Neural cell (in vitro differentiated cells): ENCODE results near the gene NPR2. TPM values are rescaled to one million over a fixed set of nuclear protein-coding genes. Genes with fewer than 3 reads are reported as not detected.

Source experiments
- H2AFZ ChIP-seq: fragments of 200-600, 300-800 bp; sonication (generic), shearing (Covaris generic); 2 replicates; pipeline ENCODE4 v1.6.0; 2014; ENCODE audit warnings: low read depth, mild to moderate bottlenecking, antibody characterized with exemption, low read length, moderate library complexity
- H3F3A ChIP-seq: fragments of 200-600 bp; shearing (Covaris generic); 2 replicates; pipeline ENCODE4 v1.6.1; 2016; ENCODE audit warnings: mild to moderate bottlenecking, moderate library complexity, mixed read lengths, antibody characterized with exemption, low read length; ENCODE audit not compliant: insufficient read depth, poor library complexity, severe bottlenecking
- H3K27ac ChIP-seq: fragments of 200-600, 300-800 bp; sonication (generic), shearing (Covaris generic); 2 replicates; pipeline ENCODE4 v1.5.1; 2014; ENCODE audit warnings: mild to moderate bottlenecking, low read length, moderate library complexity
- H3K27me3 ChIP-seq: fragments of 300-800, 200-600 bp; sonication (generic), shearing (Covaris generic); 2 replicates; pipeline ENCODE4 v1.6.0; 2014; ENCODE audit warnings: mild to moderate bottlenecking, low read depth, low read length, moderate library complexity; ENCODE audit not compliant: insufficient read depth
- H3K36me3 ChIP-seq: fragments of 300-800, 200-600 bp; sonication (generic), shearing (Covaris generic); 2 replicates; pipeline ENCODE4 v1.5.1; 2014; ENCODE audit warnings: mild to moderate bottlenecking, antibody characterized with exemption, low read length, moderate library complexity; ENCODE audit not compliant: insufficient read depth
- H3K4me2 ChIP-seq: fragments of 300-800, 200-600 bp; sonication (generic), shearing (Covaris generic); 2 replicates; pipeline ENCODE4 v1.6.0; 2014; ENCODE audit warnings: mild to moderate bottlenecking, low read length
- H3K4me3 ChIP-seq: fragments of 300-800, 200-600 bp; sonication (generic), shearing (Covaris generic); 2 replicates; pipeline ENCODE4 v1.5.1; 2014; ENCODE audit warnings: mild to moderate bottlenecking, low read length, moderate library complexity
- H3K79me2 ChIP-seq: fragments of 200-600 bp; shearing (Covaris generic); replicated peaks from 2 replicates; pipeline ENCODE4 v1.6.0; 2014; ENCODE audit warnings: mild to moderate bottlenecking, low read length, moderate library complexity; ENCODE audit not compliant: insufficient read depth
- H3K9ac ChIP-seq: fragments of 300-800, 200-600 bp; sonication (generic), shearing (Covaris generic); 2 replicates; pipeline ENCODE4 v1.6.1; 2016; ENCODE audit warnings: mild to moderate bottlenecking, low read length, mixed read lengths
- H3K9me2 ChIP-seq: fragments of 200-600 bp; shearing (Covaris generic); 2 replicates; pipeline ENCODE4 v1.6.1; 2016; ENCODE audit warnings: mild to moderate bottlenecking, low read length, mixed read lengths; ENCODE audit not compliant: insufficient read depth
- H3K9me3 ChIP-seq: fragments of 200-600, 300-800 bp; sonication (generic), shearing (Covaris generic); 2 replicates; pipeline ENCODE4 v1.6.1; 2016; ENCODE audit warnings: mild to moderate bottlenecking, mixed run types, low read length, moderate library complexity, mixed read lengths
- H4K20me1 ChIP-seq: fragments of 200-600 bp; shearing (Covaris generic); 2 replicates; pipeline ENCODE4 v1.6.1; 2016; ENCODE audit warnings: mild to moderate bottlenecking, mixed run types; ENCODE audit not compliant: insufficient read depth
- CTCF ChIP-seq: fragments of 450-650 bp; IDR thresholded peaks from 2 replicates; pipeline ENCODE4 v1.5.1; 2014; ENCODE audit warnings: antibody characterized with exemption, mild to moderate bottlenecking, moderate library complexity; ENCODE audit not compliant: poor library complexity, severe bottlenecking
- EP300 ChIP-seq: fragments of 450-650 bp; conservative IDR thresholded peaks from 2 replicates; pipeline ENCODE4 v1.6.1; 2014; ENCODE audit warnings: antibody characterized with exemption, mild to moderate bottlenecking, moderate library complexity; ENCODE audit not compliant: poor library complexity, severe bottlenecking
- EZH2 ChIP-seq: fragments of 200-600, 300-800 bp; shearing (Covaris generic), sonication (generic); IDR thresholded peaks from 2 replicates; pipeline ENCODE4 v1.6.1; 2014; ENCODE audit warnings: antibody characterized with exemption, low read length, borderline replicate concordance, mild to moderate bottlenecking; ENCODE audit not compliant: insufficient read depth, poor library complexity, severe bottlenecking
- MXI1 ChIP-seq: fragments of 450-650 bp; conservative IDR thresholded peaks from 2 replicates; pipeline ENCODE4 v1.6.1; 2014; ENCODE audit warnings: antibody characterized with exemption, mild to moderate bottlenecking; ENCODE audit not compliant: poor library complexity, severe bottlenecking
- POLR2AphosphoS5 ChIP-seq: IDR thresholded peaks from 2 replicates; pipeline ENCODE4 v1.6.1; 2012
- RAD21 ChIP-seq: fragments of 450-650 bp; conservative IDR thresholded peaks from 2 replicates; pipeline ENCODE4 v1.6.1; 2014; ENCODE audit warnings: antibody characterized with exemption, mild to moderate bottlenecking, moderate library complexity
- REST ChIP-seq: IDR thresholded peaks from 2 replicates; pipeline ENCODE4 v1.6.1; 2012; ENCODE audit warnings: borderline replicate concordance
- SMC3 ChIP-seq: fragments of 450-650 bp; conservative IDR thresholded peaks from 2 replicates; pipeline ENCODE4 v1.6.1; 2014; ENCODE audit warnings: antibody characterized with exemption, mild to moderate bottlenecking, moderate library complexity; ENCODE audit not compliant: poor library complexity
- TAF1 ChIP-seq: IDR thresholded peaks from 2 replicates; pipeline ENCODE4 v1.6.1; 2012; ENCODE audit warnings: low read depth
- polyA plus RNA-seq: library from polyadenylated mRNA; depleted of rRNA; stranded (reverse); fragments of >200 nt; gene quantifications from 2 replicates; pipeline ENCODE4 v1.2.3, GENCODE V29; 2014

Gene NPR2
- polyA plus RNA-seq, 1 donor from 2014 or later, result 9.6 TPM

GRCh38 chr9:35763181-35763580 is 28.2 kb upstream of the NPR2 start:
- TF ChIP-seq SMC3, result no peak
- TF ChIP-seq TAF1, result no peak
- no peak for TF ChIP-seq EZH2
- TF ChIP-seq EP300, result no peak
- TF ChIP-seq REST, result no peak
- no peak for TF ChIP-seq RAD21
- TF ChIP-seq POLR2AphosphoS5, result no peak
- TF ChIP-seq CTCF, result no peak
- no peak for TF ChIP-seq MXI1
- no peaks in the 10 kb centered on the region for H4K20me1 ChIP-seq
- no peak overlapping the region for H2AFZ ChIP-seq
- no peak overlapping the region for H3K9ac ChIP-seq
- H3K36me3 ChIP-seq, result no peaks in the 10 kb centered on the region
- no peak overlapping the region for H3K4me2 ChIP-seq
- no peaks in the 10 kb centered on the region for H3K9me3 ChIP-seq
- no peaks in the 10 kb centered on the region for H3F3A ChIP-seq
- no peaks in the 10 kb centered on the region for H3K79me2 ChIP-seq
- no peak overlapping the region for H3K27ac ChIP-seq
- H3K27me3 ChIP-seq, result no peaks in the 10 kb centered on the region
- H3K4me3 ChIP-seq, result no peak overlapping the region
- H3K9me2 ChIP-seq, result no peaks in the 10 kb centered on the region

- Histone ChIP-seq H3K4me2 (no peak overlapping the region), H3K4me3 (no peak overlapping the region), H3K9me3 (no peaks in the 10 kb centered on the region), H4K20me1 (no peaks in the 10 kb centered on the region), H3K9me2 (no peaks in the 10 kb centered on the region), H3K27ac (no peak overlapping the region), H2AFZ (no peak overlapping the region), H3K9ac (no peak overlapping the region), H3F3A (no peaks in the 10 kb centered on the region), H3K27me3 (no peaks in the 10 kb centered on the region), H3K79me2 (no peaks in the 10 kb centered on the region), H3K36me3 (no peaks in the 10 kb centered on the region)
- TF ChIP-seq RAD21, result no peak
- TF ChIP-seq SMC3, result no peak
- TF ChIP-seq TAF1, result no peak
- no peak for TF ChIP-seq MXI1
- no peak for TF ChIP-seq CTCF
- no peak for TF ChIP-seq EP300
- TF ChIP-seq POLR2AphosphoS5, result no peak
- no peak for TF ChIP-seq EZH2
- TF ChIP-seq REST, result no peak
These were observed 27.6 kb upstream of the NPR2 start for GRCh38 chr9:35763803-35764202.
